Heart left ventricle (tissue), 13 donors: ENCODE measurements around the gene ZNF483.

Experiments used
- CTCF ChIP-seq, 12 donors: fragments of 200-600 bp; sonication (generic) in 4 of 12; IDR thresholded peaks; one replicate each; pipeline versions ENCODE4 v1.5.0 to v1.8.0; 2018 to 2022; ENCODE audit warnings: antibody characterized with exemption in 12 of 12, mild to moderate bottlenecking in 5 of 12
- POLR2A ChIP-seq, 2 donors: fragments of 450-650 bp; IDR thresholded peaks; one replicate each; pipeline ENCODE4 v1.6.1; 2017; ENCODE audit warnings: antibody characterized with exemption in 2 of 2, mild to moderate bottlenecking in 2 of 2, moderate library complexity in 2 of 2
- donor health status: ischemic (EF 13 %, LVEDD 7.1; RV severe dilation, severe dysfunction).
- donor health status: DM: no; HTN: yes; CAD: no.
- donor health status: DM: no; HTN: no; CAD: no.
- donor health status: ischemic (EF 25% LVEDD 6.9; RV normal size, moderate dysfunction).
- donor health status: ischemic (EF 25% LVEDD 5.7; RV mildly dilated, moderate dysfunction).
- donor health status: ischemic (EF 35%, LVEDD 5.7; RV mildly dilated, moderate dysfunction).
- donor health status: nonischemic (EF 11% LVEDD 7.7; RV severe dilation, severe dysfunction).
- donor health status: DM: yes; HTN: yes; CAD: no.
- donor health status: PGD.
- donor health status: ischemic (EF 29% LVEDD 5.4; RV normal size, mild dysfunction).
- donor health status: nonischemic (EF 23%, LVEDD 6.1; RV moderate dilation, normal function).

GRCh38 chr9:111561165-111561719 lies 36.3 kb downstream of the ZNF483 start:
- no peak for TF ChIP-seq CTCF (IDR thresholded peaks at IDR 0.05)
- no peak for TF ChIP-seq POLR2A (IDR thresholded peaks at IDR 0.05)
